SU-DHL-6 (cell line): ENCODE results near the gene UNC45A.

ENCODE experiments used
- CTCF ChIP-seq: fragments of 200-600 bp; sonication (generic); IDR thresholded peaks from one replicate; pipeline ENCODE4 v1.5.1; 2017; ENCODE audit warnings: antibody characterized with exemption, mild to moderate bottlenecking, low read length, moderate library complexity; ENCODE audit not compliant: insufficient read depth, poor library complexity, severe bottlenecking
- EZH2phosphoT487 ChIP-seq: fragments of 200-600 bp; sonication (generic), shearing (Covaris generic); conservative IDR thresholded peaks from 2 replicates; pipeline ENCODE4 v1.6.1; 2018; ENCODE audit warnings: mild to moderate bottlenecking, antibody characterized with exemption, low read length, moderate library complexity, mixed read lengths

GRCh38 chr15:90917569-90917968 is 17.5 kb upstream of the UNC45A start:
- TF ChIP-seq CTCF: no peak
- TF ChIP-seq EZH2phosphoT487: no peak
